Osteoblast (primary cell): ENCODE measurements around the gene F2RL3. TPM values are rescaled to one million over a fixed set of nuclear protein-coding genes. Genes with fewer than 3 reads are reported as not detected.
"Not testable (repeated sequence)": the region's sequence is repeated elsewhere in the genome, so short reads cannot be mapped to it uniquely, and the experiment has no call there.

ENCODE experiments used
- DNase-seq: peaks from one replicate; pipeline ENCODE4 v3.0.0; 2011; ENCODE audit warnings: low spot score, mixed read lengths; ENCODE audit not compliant: insufficient read length; ENCODE audit errors: missing footprints
- H2AFZ ChIP-seq: 2 replicates; pipeline ENCODE4 v1.6.0; 2011; ENCODE audit warnings: mild to moderate bottlenecking, low read length
- H3K27ac ChIP-seq: 2 replicates; pipeline ENCODE4 v1.5.1; 2011; ENCODE audit warnings: mild to moderate bottlenecking, low read depth, low read length, moderate library complexity
- H3K27me3 ChIP-seq: 2 replicates; pipeline ENCODE4 v1.6.0; 2012; ENCODE audit warnings: mild to moderate bottlenecking, control low read depth, inconsistent platforms, low read length, moderate library complexity; ENCODE audit not compliant: insufficient read depth
- H3K36me3 ChIP-seq: 2 replicates; pipeline ENCODE4 v1.5.1; 2011; ENCODE audit warnings: mild to moderate bottlenecking, low read length, control low read depth, moderate library complexity; ENCODE audit not compliant: insufficient read depth
- H3K4me1 ChIP-seq: 2 replicates; pipeline ENCODE4 v1.5.1; 2011; ENCODE audit warnings: mild to moderate bottlenecking, low read length, control low read depth, moderate library complexity; ENCODE audit not compliant: insufficient read depth
- H3K4me2 ChIP-seq: 2 replicates; pipeline ENCODE4 v1.6.0; 2011; ENCODE audit warnings: mild to moderate bottlenecking, low read length; ENCODE audit not compliant: insufficient read depth
- H3K4me3 ChIP-seq: fragments of 200-600 bp; sonication (generic); 3 replicates; pipeline ENCODE4 v1.5.1; 2012; ENCODE audit warnings: mild to moderate bottlenecking, low read length, inconsistent platforms; ENCODE audit not compliant: insufficient read depth
- H3K79me2 ChIP-seq: 2 replicates; pipeline ENCODE4 v1.6.0; 2012; ENCODE audit warnings: mild to moderate bottlenecking, low read length, control low read depth, inconsistent platforms; ENCODE audit not compliant: insufficient read depth
- H3K9me3 ChIP-seq: 2 replicates; pipeline ENCODE4 v1.5.1; 2011; ENCODE audit warnings: low read depth, low read length, control low read depth
- H4K20me1 ChIP-seq: 2 replicates; pipeline ENCODE4 v1.6.0; 2012; ENCODE audit warnings: mild to moderate bottlenecking, low read length, control low read depth; ENCODE audit not compliant: insufficient read depth
- total RNA-seq: library from RNA; depleted of rRNA; stranded (reverse); fragments of >200 nt; gene quantifications from 2 replicates; pipeline ENCODE4 v1.2.3, GENCODE V29; 2012
- TF ChIP-seq, protein P1 (sequence below): IDR thresholded peaks from 2 replicates; pipeline ENCODE4 v1.5.1; 2011; ENCODE audit warnings: mild to moderate bottlenecking, low read depth, low read length, moderate library complexity; ENCODE audit errors: extremely low read depth

The F2RL3 gene
- total RNA-seq, 1 donor, result under 0.01 TPM

DNA sequence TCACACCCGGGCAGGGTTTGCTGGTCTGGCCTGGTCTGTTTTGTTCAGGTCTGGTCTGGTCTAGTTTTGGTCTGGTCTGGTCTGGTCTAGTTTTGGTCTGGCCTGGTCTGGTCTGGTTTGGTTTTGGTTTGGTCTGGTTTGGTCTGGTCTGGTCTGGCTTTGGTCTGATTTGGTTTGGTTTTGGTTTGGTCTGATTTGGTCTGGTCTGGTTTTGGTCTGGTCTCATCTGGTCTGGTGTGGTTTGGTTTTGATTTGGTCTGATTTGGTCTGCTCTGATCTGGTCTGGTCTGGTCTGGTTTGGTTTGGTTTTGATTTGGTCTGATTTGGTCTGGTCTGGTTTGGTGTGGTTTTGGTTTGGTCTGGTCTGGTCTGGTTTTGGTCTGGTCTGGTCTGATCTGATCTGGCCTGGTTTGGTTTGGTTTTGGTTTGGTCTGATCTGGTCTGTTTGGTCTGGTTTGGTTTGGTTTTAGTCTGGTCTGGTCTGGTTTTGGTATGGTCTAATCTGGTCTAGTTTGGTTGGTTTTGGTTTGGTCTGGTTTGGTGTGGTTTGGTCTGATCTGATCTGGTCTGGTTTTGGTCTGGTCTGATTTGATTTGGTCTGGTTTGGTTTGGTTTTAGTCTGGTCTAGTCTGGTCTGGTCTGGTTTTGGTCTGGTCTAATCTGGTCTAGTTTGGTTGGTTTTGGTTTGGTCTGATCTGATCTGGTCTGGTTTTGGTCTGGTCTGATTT lies 14.4 kb upstream of the F2RL3 start:
- peaks cover 18% of the 10 kb centered on the region for H3K79me2 ChIP-seq
- no peak for DNase-seq
- no peak overlapping the region for H3K27ac ChIP-seq
- no peaks in the 10 kb centered on the region for H3K27me3 ChIP-seq
- H3K36me3 ChIP-seq, result peaks cover 52% of the 10 kb centered on the region
- H3K4me3 ChIP-seq, result no peak overlapping the region
- TF ChIP-seq, protein P1, sequence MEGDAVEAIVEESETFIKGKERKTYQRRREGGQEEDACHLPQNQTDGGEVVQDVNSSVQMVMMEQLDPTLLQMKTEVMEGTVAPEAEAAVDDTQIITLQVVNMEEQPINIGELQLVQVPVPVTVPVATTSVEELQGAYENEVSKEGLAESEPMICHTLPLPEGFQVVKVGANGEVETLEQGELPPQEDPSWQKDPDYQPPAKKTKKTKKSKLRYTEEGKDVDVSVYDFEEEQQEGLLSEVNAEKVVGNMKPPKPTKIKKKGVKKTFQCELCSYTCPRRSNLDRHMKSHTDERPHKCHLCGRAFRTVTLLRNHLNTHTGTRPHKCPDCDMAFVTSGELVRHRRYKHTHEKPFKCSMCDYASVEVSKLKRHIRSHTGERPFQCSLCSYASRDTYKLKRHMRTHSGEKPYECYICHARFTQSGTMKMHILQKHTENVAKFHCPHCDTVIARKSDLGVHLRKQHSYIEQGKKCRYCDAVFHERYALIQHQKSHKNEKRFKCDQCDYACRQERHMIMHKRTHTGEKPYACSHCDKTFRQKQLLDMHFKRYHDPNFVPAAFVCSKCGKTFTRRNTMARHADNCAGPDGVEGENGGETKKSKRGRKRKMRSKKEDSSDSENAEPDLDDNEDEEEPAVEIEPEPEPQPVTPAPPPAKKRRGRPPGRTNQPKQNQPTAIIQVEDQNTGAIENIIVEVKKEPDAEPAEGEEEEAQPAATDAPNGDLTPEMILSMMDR, result no peak
- H2AFZ ChIP-seq, result no peak overlapping the region
- no peaks in the 10 kb centered on the region for H3K9me3 ChIP-seq
- H3K4me1 ChIP-seq, result peaks cover 3% of the 10 kb centered on the region
- peaks cover 44% of the 10 kb centered on the region for H4K20me1 ChIP-seq
- no peak overlapping the region for H3K4me2 ChIP-seq

DNA sequence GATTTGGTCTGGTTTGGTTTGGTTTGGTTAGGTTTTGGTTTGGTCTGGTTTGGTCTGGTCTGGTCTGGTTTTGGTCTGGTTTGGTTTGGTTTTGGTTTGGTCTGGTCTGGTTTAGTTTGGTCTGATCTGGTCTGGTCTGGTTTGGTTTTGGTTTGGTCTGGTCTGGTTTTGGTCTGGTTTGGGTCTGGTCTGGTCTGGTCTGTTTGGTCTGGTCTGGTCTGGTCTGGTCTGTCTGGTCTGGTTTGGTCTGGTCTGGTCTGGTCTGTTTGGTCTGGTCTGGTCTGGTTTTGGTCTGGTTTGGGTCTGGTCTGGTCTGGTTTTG lies 13.9 kb upstream of the F2RL3 start:
- H3K4me1 ChIP-seq, H2AFZ ChIP-seq, DNase-seq, H3K4me3 ChIP-seq, H3K27ac ChIP-seq, H3K27me3 ChIP-seq, H3K9me3 ChIP-seq, H3K4me2 ChIP-seq: not testable (repeated sequence)
- Histone ChIP-seq H3K79me2 (peaks cover 18% of the 10 kb centered on the region), H3K36me3 (peaks cover 50% of the 10 kb centered on the region), H4K20me1 (peaks cover 44% of the 10 kb centered on the region)

DNA sequence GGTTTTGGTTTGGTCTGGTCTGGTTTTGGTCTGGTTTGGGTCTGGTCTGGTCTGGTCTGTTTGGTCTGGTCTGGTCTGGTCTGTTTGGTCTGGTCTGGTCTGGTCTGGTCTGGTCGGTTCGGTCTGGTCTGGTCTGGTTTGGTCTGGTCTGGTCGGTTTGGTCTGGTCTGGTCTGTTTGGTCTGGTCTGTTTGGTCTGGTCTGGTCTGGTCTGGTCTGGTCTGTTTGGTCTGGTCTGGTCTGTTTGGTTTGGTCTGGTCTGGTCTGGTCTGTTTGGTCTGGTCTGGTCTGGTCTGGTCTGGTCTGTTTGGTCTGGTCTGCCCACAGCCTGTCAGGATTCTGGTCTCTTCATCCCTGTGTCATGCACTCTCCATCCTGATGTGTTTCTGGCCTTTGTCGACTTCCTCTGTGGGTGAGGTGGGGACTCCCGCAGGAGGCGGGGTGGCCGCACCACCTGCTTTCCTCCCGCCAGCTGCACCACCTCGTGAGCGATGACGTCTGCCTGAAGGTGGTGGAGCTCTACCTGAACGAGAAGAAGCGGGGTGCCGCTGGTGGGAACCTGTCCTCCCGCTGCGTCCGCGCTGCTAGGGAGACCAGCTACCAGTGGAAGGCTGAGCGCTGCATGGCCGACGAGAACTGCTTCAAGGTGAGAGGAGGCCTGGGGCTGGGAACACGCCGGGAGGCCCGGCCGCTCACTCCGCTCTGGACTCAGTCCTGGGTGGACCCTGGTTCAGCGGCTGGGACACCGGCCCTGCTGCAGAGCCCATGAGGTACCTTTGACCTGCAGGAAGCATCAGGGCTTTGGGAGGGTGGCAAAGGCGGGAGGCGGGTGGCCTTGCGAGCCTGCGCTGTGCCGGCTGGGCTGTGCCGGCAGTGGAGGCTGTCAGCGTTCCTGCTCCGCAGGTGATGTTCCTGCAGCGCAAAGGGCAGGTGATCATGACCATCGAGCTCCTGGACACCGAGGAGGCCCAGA lies 12.9 kb upstream of the F2RL3 start:
- no peaks in the 10 kb centered on the region for H3K27me3 ChIP-seq
- H3K4me1 ChIP-seq, result peaks cover 3% of the 10 kb centered on the region
- no peak overlapping the region for H3K4me2 ChIP-seq
- H3K9me3 ChIP-seq, result no peaks in the 10 kb centered on the region
- H3K4me3 ChIP-seq, result no peak overlapping the region
- DNase-seq, result no peak
- no peak overlapping the region for H3K27ac ChIP-seq
- TF ChIP-seq, protein P1, result no peak
- peaks cover 43% of the 10 kb centered on the region for H4K20me1 ChIP-seq
- H3K36me3 ChIP-seq, result peaks cover 45% of the 10 kb centered on the region
- H2AFZ ChIP-seq, result no peak overlapping the region
- peaks cover 18% of the 10 kb centered on the region for H3K79me2 ChIP-seq

DNA sequence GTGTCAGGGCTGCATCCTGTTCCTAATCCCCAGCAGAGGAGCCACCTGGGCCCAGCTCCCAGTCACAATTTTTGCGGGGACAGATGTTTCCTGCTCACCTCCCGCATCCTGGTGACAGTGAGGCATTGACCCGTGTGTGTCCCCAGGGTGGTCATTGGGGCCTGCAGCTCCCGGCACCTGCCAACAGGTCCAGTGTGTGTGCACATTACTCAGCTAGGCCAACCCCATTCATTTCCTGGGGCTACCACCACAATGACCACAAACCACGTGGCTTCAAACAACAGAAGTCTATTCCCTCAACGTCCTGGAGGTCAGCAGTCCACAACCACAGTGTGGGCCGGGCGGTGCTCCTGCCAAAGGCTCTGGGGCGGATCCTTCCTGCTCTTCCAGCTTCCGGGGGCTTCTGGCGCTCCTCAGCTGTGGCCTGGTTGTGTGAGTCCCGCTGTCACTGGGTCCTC lies 11.9 kb upstream of the F2RL3 start:
- Histone ChIP-seq H3K27ac (no peak overlapping the region), H3K27me3 (no peaks in the 10 kb centered on the region), H2AFZ (no peak overlapping the region), H3K9me3 (peaks cover 4% of the 10 kb centered on the region), H3K36me3 (peaks cover 34% of the 10 kb centered on the region), H3K79me2 (peaks cover 18% of the 10 kb centered on the region), H3K4me1 (peaks cover 3% of the 10 kb centered on the region), H4K20me1 (peaks cover 40% of the 10 kb centered on the region), H3K4me3 (no peak overlapping the region), H3K4me2 (no peak overlapping the region)
- TF ChIP-seq, protein P1, result no peak
- DNase-seq, result peak; percentile 92
